RWPE2 (cell line): ENCODE data around the gene CHRND.

Experiments
- ATAC-seq: fragments of 200-7000 bp; cut with Tn5 transposase; 3 replicates; pipeline ENCODE4 v1.9.1; 2021; ENCODE audit warnings: low read depth
- DNase-seq: peaks from one replicate; pipeline ENCODE4 v3.0.0-alpha.2; 2020; ENCODE audit warnings: low spot score
- H3K27ac ChIP-seq: fragments of 450-650 bp; 2 replicates; pipeline ENCODE4 v1.5.1; 2017; ENCODE audit warnings: mild to moderate bottlenecking; ENCODE audit not compliant: poor library complexity, severe bottlenecking
- H3K27me3 ChIP-seq: fragments of 250-450 bp; sonication (Bioruptor Pico); 2 replicates; pipeline ENCODE4 v1.5.1; 2021; ENCODE audit warnings: mild to moderate bottlenecking, moderate library complexity; ENCODE audit not compliant: insufficient read depth, poor library complexity, severe bottlenecking
- H3K36me3 ChIP-seq: fragments of 250-450 bp; sonication (Bioruptor Pico); 2 replicates; pipeline ENCODE4 v1.5.1; 2020; ENCODE audit warnings: low read depth, mild to moderate bottlenecking, moderate library complexity
- H3K4me1 ChIP-seq: fragments of 250-450 bp; sonication (Bioruptor Pico); 2 replicates; pipeline ENCODE4 v1.5.1; 2021; ENCODE audit warnings: mild to moderate bottlenecking, moderate library complexity; ENCODE audit not compliant: insufficient read depth, poor library complexity, severe bottlenecking
- H3K4me3 ChIP-seq: fragments of 250-450 bp; sonication (Bioruptor Pico); 2 replicates; pipeline ENCODE4 v1.5.1; 2021; ENCODE audit warnings: mild to moderate bottlenecking, moderate library complexity; ENCODE audit not compliant: severe bottlenecking
- H3K9me3 ChIP-seq: fragments of 250-450 bp; sonication (Bioruptor Pico); 2 replicates; pipeline ENCODE4 v1.5.1; 2021; ENCODE audit warnings: mild to moderate bottlenecking, moderate library complexity; ENCODE audit not compliant: severe bottlenecking
- TF ChIP-seq, protein P1 (sequence below): fragments of 450-650 bp; IDR thresholded peaks from one replicate; pipeline ENCODE4 v1.5.1; 2017; ENCODE audit warnings: mild to moderate bottlenecking, moderate library complexity; ENCODE audit not compliant: poor library complexity, severe bottlenecking

CHRND gene

DNA sequence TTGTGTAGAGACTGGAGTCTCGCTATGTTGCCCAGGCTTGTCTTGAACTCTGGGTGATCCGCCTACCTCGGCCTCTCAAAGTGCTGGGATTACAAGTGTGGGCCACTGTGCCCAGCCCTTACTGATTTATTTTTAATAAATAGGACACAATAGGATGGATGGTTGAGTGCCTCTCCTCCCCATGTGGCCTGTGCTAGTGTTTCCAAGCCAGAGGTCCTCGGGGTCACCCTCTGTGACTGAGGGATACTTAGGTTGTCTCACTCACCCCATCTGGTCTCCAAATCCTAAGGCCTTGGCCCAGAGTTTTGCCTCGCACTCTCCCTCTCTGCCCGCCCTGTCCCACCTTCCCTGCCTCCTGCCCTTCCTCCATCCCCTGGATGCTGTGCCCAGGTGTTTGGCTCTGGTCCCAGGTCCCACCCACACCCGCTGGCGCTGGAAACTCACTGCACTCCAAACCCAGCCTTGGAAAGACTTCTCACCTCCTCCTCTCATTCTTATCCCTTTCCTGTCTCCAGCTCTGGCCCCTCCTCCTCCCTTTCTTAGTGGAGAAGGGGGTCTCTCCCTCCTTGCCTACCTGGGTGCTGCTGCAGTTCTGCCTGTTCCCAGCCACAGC, 33.6 kb upstream of the CHRND start:
- no peak overlapping the region for H3K4me3 ChIP-seq
- no peaks in the 10 kb centered on the region for H3K9me3 ChIP-seq
- H3K36me3 ChIP-seq: no peaks in the 10 kb centered on the region
- DNase-seq (peak; percentile 24), ATAC-seq (no peak)
- H3K27me3 ChIP-seq: peaks cover 16% of the 10 kb centered on the region
- no peaks in the 10 kb centered on the region for H3K4me1 ChIP-seq
- TF ChIP-seq, protein P1, sequence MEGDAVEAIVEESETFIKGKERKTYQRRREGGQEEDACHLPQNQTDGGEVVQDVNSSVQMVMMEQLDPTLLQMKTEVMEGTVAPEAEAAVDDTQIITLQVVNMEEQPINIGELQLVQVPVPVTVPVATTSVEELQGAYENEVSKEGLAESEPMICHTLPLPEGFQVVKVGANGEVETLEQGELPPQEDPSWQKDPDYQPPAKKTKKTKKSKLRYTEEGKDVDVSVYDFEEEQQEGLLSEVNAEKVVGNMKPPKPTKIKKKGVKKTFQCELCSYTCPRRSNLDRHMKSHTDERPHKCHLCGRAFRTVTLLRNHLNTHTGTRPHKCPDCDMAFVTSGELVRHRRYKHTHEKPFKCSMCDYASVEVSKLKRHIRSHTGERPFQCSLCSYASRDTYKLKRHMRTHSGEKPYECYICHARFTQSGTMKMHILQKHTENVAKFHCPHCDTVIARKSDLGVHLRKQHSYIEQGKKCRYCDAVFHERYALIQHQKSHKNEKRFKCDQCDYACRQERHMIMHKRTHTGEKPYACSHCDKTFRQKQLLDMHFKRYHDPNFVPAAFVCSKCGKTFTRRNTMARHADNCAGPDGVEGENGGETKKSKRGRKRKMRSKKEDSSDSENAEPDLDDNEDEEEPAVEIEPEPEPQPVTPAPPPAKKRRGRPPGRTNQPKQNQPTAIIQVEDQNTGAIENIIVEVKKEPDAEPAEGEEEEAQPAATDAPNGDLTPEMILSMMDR: no peak
- no peak overlapping the region for H3K27ac ChIP-seq

DNA sequence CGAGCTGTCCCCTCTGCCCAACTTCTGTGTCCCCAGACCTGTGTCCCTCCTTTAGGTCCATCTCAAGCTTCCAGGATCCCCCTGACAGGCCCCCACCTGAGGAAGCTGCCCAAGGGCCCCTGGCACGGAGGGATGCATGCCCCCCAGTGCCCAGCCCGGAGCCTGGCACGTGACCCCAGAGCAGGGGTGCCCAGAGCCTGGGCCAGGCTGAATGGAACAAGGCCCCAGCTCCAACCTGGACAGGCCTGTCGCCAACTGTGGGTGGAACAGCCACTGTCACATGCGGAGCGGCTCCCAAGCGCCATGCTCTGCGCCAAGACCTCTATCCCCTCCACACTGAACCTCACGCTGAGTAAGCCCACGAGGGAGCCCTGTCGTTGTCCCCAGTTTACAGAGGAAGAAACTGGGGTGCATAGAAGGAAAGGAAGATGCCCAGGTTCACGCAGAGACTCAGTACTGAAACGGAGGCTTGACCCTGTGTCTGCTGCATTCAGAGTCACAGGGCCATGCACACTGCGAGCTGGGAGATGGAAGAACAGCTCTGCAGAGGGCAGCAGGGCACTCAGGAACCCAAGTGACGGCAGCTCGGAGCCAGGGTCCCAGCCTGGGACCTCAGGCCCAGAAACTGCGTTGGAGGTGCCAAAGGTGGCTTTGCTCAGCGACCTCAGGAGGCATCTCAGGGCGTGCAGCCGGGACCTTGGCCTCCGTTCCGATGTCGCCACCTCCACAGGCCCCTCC, 32.8 kb upstream of the CHRND start:
- no peak for ATAC-seq

GRCh38 chr2:232493701-232494474, 32.1 kb upstream of the CHRND start:
- H3K36me3 ChIP-seq: no peaks in the 10 kb centered on the region
- TF ChIP-seq, protein P1: no peak
- no peaks in the 10 kb centered on the region for H3K4me1 ChIP-seq
- peaks cover 5% of the 10 kb centered on the region for H3K27me3 ChIP-seq
- H3K27ac ChIP-seq: no peak overlapping the region
- H3K4me3 ChIP-seq: no peak overlapping the region
- DNase-seq (peak; percentile 42), ATAC-seq (no peak)
- H3K9me3 ChIP-seq: no peaks in the 10 kb centered on the region

More for the DNA sequence above, 32.8 kb upstream of the CHRND start:
- TF ChIP-seq, protein P1: no peak
- peak; percentile 29 for DNase-seq
- Histone ChIP-seq H3K27me3 (peaks cover 12% of the 10 kb centered on the region), H3K27ac (no peak overlapping the region), H3K36me3 (no peaks in the 10 kb centered on the region), H3K9me3 (no peaks in the 10 kb centered on the region), H3K4me3 (no peak overlapping the region), H3K4me1 (no peaks in the 10 kb centered on the region)

DNA sequence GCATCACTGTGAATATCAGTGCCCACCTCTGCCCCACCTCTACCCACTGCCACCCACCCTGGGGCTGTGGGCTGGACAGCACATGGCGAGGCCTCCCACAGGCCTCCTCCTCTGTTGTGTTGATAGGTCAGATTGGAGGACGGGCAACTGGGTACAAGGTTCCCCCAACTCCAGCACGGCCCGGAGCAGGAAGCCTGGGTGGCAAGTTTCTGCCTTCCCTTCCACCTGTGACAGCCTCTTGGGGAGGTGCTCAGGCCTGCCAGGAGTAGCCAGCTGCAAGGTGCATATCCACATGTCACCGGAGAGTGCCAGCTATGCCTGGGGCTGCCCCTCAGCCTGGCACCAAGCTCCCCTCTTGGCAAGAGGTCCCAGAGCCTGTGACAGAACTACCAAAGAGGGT, 31.4 kb upstream of the CHRND start:
- Histone ChIP-seq H3K4me1 (no peaks in the 10 kb centered on the region), H3K36me3 (no peaks in the 10 kb centered on the region), H3K4me3 (no peak overlapping the region), H3K27me3 (no peaks in the 10 kb centered on the region), H3K27ac (no peak overlapping the region), H3K9me3 (no peaks in the 10 kb centered on the region)
- DNase-seq (no peak), ATAC-seq (no peak)
- TF ChIP-seq, protein P1: no peak
